ENCODE measurements around the gene LMO7. TPM values are rescaled to one million over a fixed set of nuclear protein-coding genes. Genes with fewer than 3 reads are reported as not detected.

The LMO7 gene
- total and polyA plus RNA-seq, 11 donors = 195 to 573 (median 425) TPM

- peaks cover 0 to 28% (median 0%) of the 10 kb centered on the region in 9 donors for H3K36me3 ChIP-seq
- 89 to 96% (median 96%) methylated on average over 2 of the region's 2 CpGs for WGBS, 4 donors
- no peak for ATAC-seq
- DNase-seq = no peak
- H3K27me3 ChIP-seq = no peaks in the 10 kb centered on the region
- H3K4me1 ChIP-seq = peaks cover 0 to 32% (median 3%) of the 10 kb centered on the region in 12 donors
- H3K4me3 ChIP-seq = no peak overlapping the region
- peak overlapping the region in 7 of 12 donors; percentile 7 to 52 (median 17) for H3K27ac ChIP-seq
- intact Hi-C loops (cut with DNase I) = no loop called here
- TF ChIP-seq POLR2A (IDR thresholded peaks at IDR 0.05) (no peak), CTCF (IDR thresholded peaks at IDR 0.05) (no peak)
- no peaks in the 10 kb centered on the region for H3K9me3 ChIP-seq
Observed at GRCh38 chr13:75797719-75798118, 161.6 kb downstream of the LMO7 start.

GRCh38 chr13:75798353-75799255, 162.5 kb downstream of the LMO7 start:
- H3K27me3 ChIP-seq = no peaks in the 10 kb centered on the region
- no peak overlapping the region for H3K4me3 ChIP-seq
- no peaks in the 10 kb centered on the region for H3K9me3 ChIP-seq
- TF ChIP-seq CTCF (IDR thresholded peaks at IDR 0.05) (no peak), POLR2A (IDR thresholded peaks at IDR 0.05) (no peak)
- 68 to 71% (median 70%) methylated on average over 7 of the region's 7 CpGs for WGBS, 4 donors
- peaks cover 0 to 28% (median 0%) of the 10 kb centered on the region in 9 donors for H3K36me3 ChIP-seq
- ATAC-seq = peak in 2 of 4 donors; percentile 12 to 36
- peak overlapping the region in 10 of 12 donors; percentile 7 to 52 (median 17) for H3K27ac ChIP-seq
- peaks cover 0 to 35% (median 10%) of the 10 kb centered on the region in 12 donors for H3K4me1 ChIP-seq
- intact Hi-C loops (cut with DNase I) = no loop called here
- no peak for DNase-seq

- Histone ChIP-seq H3K27ac (peak overlapping the region in 9 of 12 donors; percentile 4 to 91 (median 36)), H3K36me3 (peaks cover 0 to 28% (median 0%) of the 10 kb centered on the region in 9 donors), H3K4me3 (no peak overlapping the region), H3K9me3 (no peaks in the 10 kb centered on the region), H3K4me1 (peaks cover 0 to 38% (median 11%) of the 10 kb centered on the region in 12 donors), H3K27me3 (no peaks in the 10 kb centered on the region)
- DNase-seq (no peak), ATAC-seq (no peak)
- TF ChIP-seq POLR2A (IDR thresholded peaks at IDR 0.05) = no peak
- TF ChIP-seq CTCF (IDR thresholded peaks at IDR 0.05) = peak in 6 of 12 donors; percentile 7 to 38 (median 24)
- 42 to 48% (median 44%) methylated on average over 9 of the region's 9 CpGs for WGBS, 4 donors
- intact Hi-C loops (cut with DNase I) = loop anchor here in 5 of 10 donors (5.0 to 10.0 kb wide), 3 partner anchors 38 to 106 kb away; no protein-coding TSS in a partner anchor
Observed at GRCh38 chr13:75800545-75800944, 164.4 kb downstream of the LMO7 start.

- ATAC-seq = no peak
- peaks cover 0 to 29% (median 0%) of the 10 kb centered on the region in 9 donors for H3K36me3 ChIP-seq
- H3K4me1 ChIP-seq = peaks cover 0 to 38% (median 11%) of the 10 kb centered on the region in 12 donors
- WGBS, 4 donors = 91 to 97% (median 96%) methylated on average over 5 of the region's 5 CpGs
- peak overlapping the region in 5 of 12 donors; percentile 4 to 91 (median 51) for H3K27ac ChIP-seq
- no peaks in the 10 kb centered on the region for H3K9me3 ChIP-seq
- intact Hi-C loops (cut with DNase I) = loop anchor here in 5 of 10 donors (5.0 to 10.0 kb wide), 3 partner anchors 39 to 107 kb away; no protein-coding TSS in a partner anchor
- H3K27me3 ChIP-seq = no peaks in the 10 kb centered on the region
- TF ChIP-seq CTCF (IDR thresholded peaks at IDR 0.05) (no peak), POLR2A (IDR thresholded peaks at IDR 0.05) (no peak)
- H3K4me3 ChIP-seq = no peak overlapping the region
- no peak for DNase-seq
Observed at GRCh38 chr13:75801388-75801945, 165.3 kb downstream of the LMO7 start.
